HepG2 (cell line): Measurements from ENCODE around the gene GDAP1L1. TPM values are rescaled to one million over a fixed set of nuclear protein-coding genes. Genes with fewer than 3 reads are reported as not detected.

Experiments
- CCAR2 ChIP-seq: fragments of 200-400 bp; formaldehyde crosslinking; optimal IDR thresholded peaks from 2 replicates; pipeline ENCODE3; 2018; ENCODE audit warnings: low read depth, mild to moderate bottlenecking, low read length, moderate library complexity
- MEF2D ChIP-seq: sonication (generic); formaldehyde crosslinking; IDR thresholded peaks from 2 replicates; pipeline ENCODE4 v1.5.1; 2020; ENCODE audit warnings: mild to moderate bottlenecking, missing genetic modification reagents
- MTF1 ChIP-seq: sonication (generic); formaldehyde crosslinking; IDR thresholded peaks from 2 replicates; pipeline ENCODE4 v1.5.0; 2020; ENCODE audit warnings: missing genetic modification reagents
- NFYB ChIP-seq: sonication (generic); formaldehyde crosslinking; IDR thresholded peaks from 2 replicates; pipeline ENCODE4 v1.4.0; 2020; ENCODE audit warnings: missing genetic modification reagents
- SCMH1 ChIP-seq: sonication (generic); formaldehyde crosslinking; IDR thresholded peaks from 2 replicates; pipeline ENCODE4 v1.9.0; 2021; ENCODE audit warnings: missing genetic modification reagents, mild to moderate bottlenecking, borderline replicate concordance
- SIN3B ChIP-seq: fragments of 150-350 bp; IDR thresholded peaks from 2 replicates; pipeline ENCODE4 v1.6.1; 2014; ENCODE audit warnings: low read length
- SMAD3 ChIP-seq: sonication (generic); formaldehyde crosslinking; IDR thresholded peaks from 2 replicates; pipeline ENCODE4 v1.4.0; 2020; ENCODE audit warnings: missing genetic modification reagents
- TCF12 ChIP-seq, 2 experiments: fragments of 450-650 bp in 1 of 2; sonication (generic) in 1 of 2; formaldehyde crosslinking in 1 of 2; IDR thresholded peaks; 2 replicates each; pipeline versions ENCODE4 v1.6.1 to v1.8.0; 2017 to 2022; ENCODE audit warnings: antibody characterized with exemption in 1 of 2, mild to moderate bottlenecking in 1 of 2, missing genetic modification reagents in 1 of 2, moderate library complexity in 1 of 2
- YEATS2 ChIP-seq: sonication (generic); formaldehyde crosslinking; IDR thresholded peaks from 2 replicates; pipeline ENCODE4 v1.4.0; 2020; ENCODE audit warnings: missing genetic modification reagents, borderline replicate concordance
- ZFP90 ChIP-seq: sonication (generic); formaldehyde crosslinking; IDR thresholded peaks from 2 replicates; pipeline ENCODE4 v1.8.0; 2022; ENCODE audit warnings: missing genetic modification reagents, mild to moderate bottlenecking, inconsistent platforms, borderline replicate concordance
- ZNF317 ChIP-seq: sonication (generic); formaldehyde crosslinking; IDR thresholded peaks from 2 replicates; pipeline ENCODE4 v1.5.0; 2020; ENCODE audit warnings: mild to moderate bottlenecking, missing genetic modification reagents
- ZNF333 ChIP-seq: sonication (generic); formaldehyde crosslinking; IDR thresholded peaks from 2 replicates; pipeline ENCODE4 v1.4.0; 2020; ENCODE audit warnings: mild to moderate bottlenecking, missing genetic modification reagents, borderline replicate concordance
- ZNF558 ChIP-seq: sonication (generic); formaldehyde crosslinking; IDR thresholded peaks from 2 replicates; pipeline ENCODE4 v1.9.0; 2022; ENCODE audit warnings: mild to moderate bottlenecking, missing genetic modification reagents, borderline replicate concordance
- ZNF792 ChIP-seq: IDR thresholded peaks from 2 replicates; pipeline ENCODE4 v1.6.1; 2016
- ZSCAN20 ChIP-seq: sonication (generic); formaldehyde crosslinking; IDR thresholded peaks from 2 replicates; pipeline ENCODE4 v1.4.0; 2020; ENCODE audit warnings: missing genetic modification reagents, mild to moderate bottlenecking, borderline replicate concordance
- ZSCAN21 ChIP-seq: sonication (generic); formaldehyde crosslinking; IDR thresholded peaks from 2 replicates; pipeline ENCODE4 v1.8.0; 2022; ENCODE audit warnings: mild to moderate bottlenecking, missing genetic modification reagents, moderate library complexity, borderline replicate concordance
- polyA plus RNA-seq, 8 experiments: library from polyadenylated mRNA; depleted of rRNA in 3 of 8; stranded (reverse) in 7 of 8; unstranded in 1 of 8; fragments of >200 nt; fragmentation: Illumina TruSeq in 4 of 8; extraction: Trizol in 4 of 8; gene quantifications; 2 replicates each; pipeline versions ENCODE4 v1.2.1 to v1.2.3, GENCODE V29; 2011 to 2016; ENCODE audit warnings: low read depth in 4 of 8, missing spikeins in 1 of 8, mixed read lengths in 1 of 8; ENCODE audit not compliant: insufficient read depth in 1 of 8
- total RNA-seq, 5 experiments: library from RNA; depleted of rRNA; stranded (reverse); fragments of >200 nt; fragmentation: Illumina TruSeq; extraction: Trizol; gene quantifications; 2 replicates each; pipeline ENCODE4 v1.2.3, GENCODE V29; 2016; ENCODE audit warnings: low read depth in 1 of 5
- TF ChIP-seq, protein P1 (sequence below): sonication (generic); formaldehyde crosslinking; IDR thresholded peaks from 2 replicates; pipeline ENCODE4 v1.4.0; 2020; ENCODE audit warnings: mild to moderate bottlenecking, missing genetic modification reagents
- TF ChIP-seq, protein P2 (sequence below): sonication (generic); formaldehyde crosslinking; IDR thresholded peaks from 2 replicates; pipeline ENCODE4 v1.5.0; 2020; ENCODE audit warnings: mild to moderate bottlenecking, missing genetic modification reagents, moderate library complexity
- TF ChIP-seq, protein P3 (sequence below): sonication (generic); formaldehyde crosslinking; IDR thresholded peaks from 2 replicates; pipeline ENCODE4 v1.8.1; 2022; ENCODE audit warnings: low read depth, mild to moderate bottlenecking, missing genetic modification reagents

Gene GDAP1L1
- total and polyA plus RNA-seq, 2 of the 13 experiments (the other 11 are each of a cell fraction or from before 2014, with no cell fraction given) = 0.04 TPM; not detected in 1

DNA sequence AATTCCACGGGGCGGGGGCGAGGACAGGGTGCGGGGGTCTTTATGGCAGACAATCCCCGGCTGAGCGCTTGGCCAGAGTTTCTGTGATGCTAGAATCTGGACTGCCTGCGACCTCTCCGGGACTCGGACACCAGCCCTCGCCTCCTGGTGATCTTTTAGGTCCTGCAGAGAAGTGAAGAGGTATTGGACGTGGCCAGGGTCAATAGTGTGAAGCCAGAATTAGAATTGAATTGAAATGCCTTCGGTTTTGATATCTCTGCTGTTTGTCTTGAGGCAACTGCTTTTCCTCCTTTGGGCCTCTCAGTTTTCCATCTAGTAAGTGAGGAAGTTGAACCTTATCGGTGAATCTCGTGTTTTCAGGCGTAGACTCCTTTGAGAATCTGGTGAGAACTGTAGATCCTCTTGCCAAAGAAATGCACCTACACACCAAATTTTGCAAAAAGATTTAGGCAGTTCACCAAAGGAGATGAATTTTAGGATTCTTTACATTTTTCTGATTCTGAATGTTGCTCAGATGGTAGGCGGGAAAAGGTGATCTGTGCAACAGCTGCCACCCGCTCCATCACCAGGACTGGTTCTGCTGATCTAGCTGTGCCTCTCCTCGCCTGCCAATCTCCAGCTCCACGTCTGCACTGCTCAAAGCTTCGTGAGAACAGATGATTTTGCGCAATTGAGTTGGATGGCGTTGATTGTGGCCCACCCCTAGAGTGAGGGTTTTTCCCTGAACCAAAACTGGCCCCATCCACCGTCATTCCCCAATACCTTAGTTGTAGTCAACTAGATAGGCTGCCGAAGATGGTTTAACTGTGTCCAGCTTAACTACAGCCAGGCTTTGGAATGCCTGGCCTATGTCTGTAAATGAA, 35.7 kb upstream of the GDAP1L1 start (continued):
- TF ChIP-seq SCMH1 (CRISPR knock-in tag) (no peak), MEF2D (CRISPR knock-in tag) (no peak; the same call in 1 of the 2 replicates), ZFP90 (CRISPR knock-in tag) (no peak; the same call in 1 of the 2 replicates), ZSCAN20 (CRISPR knock-in tag) (no peak), SMAD3 (CRISPR knock-in tag) (0 out of 2 replicates have a peak, but pooled peaks have one; percentile 13), CCAR2 (no peak), MTF1 (CRISPR knock-in tag) (no peak), YEATS2 (CRISPR knock-in tag) (no peak), TCF12 (IDR thresholded peaks at IDR 0.05) (no peak), TCF12 (CRISPR knock-in tag; IDR thresholded peaks at IDR 0.05) (no peak), ZNF317 (CRISPR knock-in tag) (peak; percentile 75), SIN3B (no peak), ZNF792 (CRISPR knock-in tag) (no peak), NFYB (CRISPR knock-in tag) (no peak), ZSCAN21 (CRISPR knock-in tag) (no peak; the same call in 1 of the 2 replicates), ZNF333 (CRISPR knock-in tag) (no peak; the same call in 1 of the 2 replicates), ZNF558 (0 out of 2 replicates have a peak, but pooled peaks have one; percentile 4)
- TF ChIP-seq, protein P1, sequence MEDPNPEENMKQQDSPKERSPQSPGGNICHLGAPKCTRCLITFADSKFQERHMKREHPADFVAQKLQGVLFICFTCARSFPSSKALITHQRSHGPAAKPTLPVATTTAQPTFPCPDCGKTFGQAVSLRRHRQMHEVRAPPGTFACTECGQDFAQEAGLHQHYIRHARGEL = no peak
- TF ChIP-seq, protein P2, sequence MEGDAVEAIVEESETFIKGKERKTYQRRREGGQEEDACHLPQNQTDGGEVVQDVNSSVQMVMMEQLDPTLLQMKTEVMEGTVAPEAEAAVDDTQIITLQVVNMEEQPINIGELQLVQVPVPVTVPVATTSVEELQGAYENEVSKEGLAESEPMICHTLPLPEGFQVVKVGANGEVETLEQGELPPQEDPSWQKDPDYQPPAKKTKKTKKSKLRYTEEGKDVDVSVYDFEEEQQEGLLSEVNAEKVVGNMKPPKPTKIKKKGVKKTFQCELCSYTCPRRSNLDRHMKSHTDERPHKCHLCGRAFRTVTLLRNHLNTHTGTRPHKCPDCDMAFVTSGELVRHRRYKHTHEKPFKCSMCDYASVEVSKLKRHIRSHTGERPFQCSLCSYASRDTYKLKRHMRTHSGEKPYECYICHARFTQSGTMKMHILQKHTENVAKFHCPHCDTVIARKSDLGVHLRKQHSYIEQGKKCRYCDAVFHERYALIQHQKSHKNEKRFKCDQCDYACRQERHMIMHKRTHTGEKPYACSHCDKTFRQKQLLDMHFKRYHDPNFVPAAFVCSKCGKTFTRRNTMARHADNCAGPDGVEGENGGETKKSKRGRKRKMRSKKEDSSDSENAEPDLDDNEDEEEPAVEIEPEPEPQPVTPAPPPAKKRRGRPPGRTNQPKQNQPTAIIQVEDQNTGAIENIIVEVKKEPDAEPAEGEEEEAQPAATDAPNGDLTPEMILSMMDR (CRISPR knock-in tag) = no peak; the same call in 1 of the 2 replicates
- TF ChIP-seq, protein P3, sequence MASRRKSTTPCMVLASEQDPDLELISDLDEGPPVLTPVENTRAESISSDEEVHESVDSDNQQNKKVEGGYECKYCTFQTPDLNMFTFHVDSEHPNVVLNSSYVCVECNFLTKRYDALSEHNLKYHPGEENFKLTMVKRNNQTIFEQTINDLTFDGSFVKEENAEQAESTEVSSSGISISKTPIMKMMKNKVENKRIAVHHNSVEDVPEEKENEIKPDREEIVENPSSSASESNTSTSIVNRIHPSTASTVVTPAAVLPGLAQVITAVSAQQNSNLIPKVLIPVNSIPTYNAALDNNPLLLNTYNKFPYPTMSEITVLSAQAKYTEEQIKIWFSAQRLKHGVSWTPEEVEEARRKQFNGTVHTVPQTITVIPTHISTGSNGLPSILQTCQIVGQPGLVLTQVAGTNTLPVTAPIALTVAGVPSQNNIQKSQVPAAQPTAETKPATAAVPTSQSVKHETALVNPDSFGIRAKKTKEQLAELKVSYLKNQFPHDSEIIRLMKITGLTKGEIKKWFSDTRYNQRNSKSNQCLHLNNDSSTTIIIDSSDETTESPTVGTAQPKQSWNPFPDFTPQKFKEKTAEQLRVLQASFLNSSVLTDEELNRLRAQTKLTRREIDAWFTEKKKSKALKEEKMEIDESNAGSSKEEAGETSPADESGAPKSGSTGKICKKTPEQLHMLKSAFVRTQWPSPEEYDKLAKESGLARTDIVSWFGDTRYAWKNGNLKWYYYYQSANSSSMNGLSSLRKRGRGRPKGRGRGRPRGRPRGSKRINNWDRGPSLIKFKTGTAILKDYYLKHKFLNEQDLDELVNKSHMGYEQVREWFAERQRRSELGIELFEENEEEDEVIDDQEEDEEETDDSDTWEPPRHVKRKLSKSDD = no peak
